H9 (cell line): Measurements from ENCODE around the gene CACNG8. TPM values are rescaled to one million over a fixed set of nuclear protein-coding genes. Genes with fewer than 3 reads are reported as not detected.

Source experiments
- DNase-seq: peaks from one replicate; pipeline ENCODE4 v3.0.0-alpha.2; 2017
- H2AFZ ChIP-seq: one replicate; pipeline ENCODE4 v1.6.1; 2013; ENCODE audit warnings: mild to moderate bottlenecking, low read length, control low read depth, moderate library complexity
- H2AK5ac ChIP-seq: 2 replicates; pipeline ENCODE4 v1.6.1; 2013; ENCODE audit warnings: low read length, control low read depth, mixed read lengths; ENCODE audit not compliant: insufficient read length
- H2BK120ac ChIP-seq: one replicate; pipeline ENCODE4 v1.6.1; 2013; ENCODE audit warnings: low read depth, mild to moderate bottlenecking, low read length, control low read depth, inconsistent platforms; ENCODE audit not compliant: poor library complexity, severe bottlenecking
- H2BK12ac ChIP-seq: 2 replicates; pipeline ENCODE4 v1.6.1; 2013; ENCODE audit warnings: low read length, control low read depth, mixed read lengths, low read depth; ENCODE audit not compliant: insufficient read length
- H2BK15ac ChIP-seq: 2 replicates; pipeline ENCODE4 v1.6.1; 2013; ENCODE audit warnings: low read depth, low read length, control low read depth
- H2BK20ac ChIP-seq: one replicate; pipeline ENCODE4 v1.6.1; 2013; ENCODE audit warnings: low read depth, mild to moderate bottlenecking, low read length, control low read depth, inconsistent platforms; ENCODE audit not compliant: poor library complexity, severe bottlenecking
- H2BK5ac ChIP-seq: 2 replicates; pipeline ENCODE4 v1.6.1; 2013; ENCODE audit warnings: low read length, control low read depth, mixed read lengths; ENCODE audit not compliant: insufficient read length
- H3K14ac ChIP-seq: 2 replicates; pipeline ENCODE4 v1.6.1; 2013; ENCODE audit warnings: low read length, control low read depth; ENCODE audit not compliant: insufficient read depth
- H3K18ac ChIP-seq: 2 replicates; pipeline ENCODE4 v1.6.1; 2013; ENCODE audit warnings: low read depth, mild to moderate bottlenecking, mixed read lengths, low read length, control low read depth; ENCODE audit not compliant: insufficient read length
- H3K23ac ChIP-seq: 2 replicates; pipeline ENCODE4 v1.6.1; 2013; ENCODE audit warnings: low read length, control low read depth, mixed read lengths, low read depth; ENCODE audit not compliant: insufficient read length
- H3K23me2 ChIP-seq: 2 replicates; pipeline ENCODE4 v1.6.1; 2013; ENCODE audit warnings: low read depth, mild to moderate bottlenecking, mixed read lengths, low read length, control low read depth; ENCODE audit not compliant: insufficient read length, poor library complexity, severe bottlenecking
- H3K27ac ChIP-seq: 2 replicates; pipeline ENCODE4 v1.5.1; 2013; ENCODE audit warnings: low read length, control low read depth, mixed read lengths, low read depth; ENCODE audit not compliant: insufficient read length
- H3K27me3 ChIP-seq: 2 replicates; pipeline ENCODE4 v1.6.1; 2013; ENCODE audit warnings: low read length, control low read depth, inconsistent platforms; ENCODE audit not compliant: insufficient read depth
- H3K4ac ChIP-seq: 2 replicates; pipeline ENCODE4 v1.6.1; 2013; ENCODE audit warnings: low read depth, mild to moderate bottlenecking, control low read depth, inconsistent platforms, low read length, moderate library complexity
- H3K4me1 ChIP-seq: 2 replicates; pipeline ENCODE4 v1.6.1; 2013; ENCODE audit warnings: low read length, control low read depth, inconsistent platforms; ENCODE audit not compliant: insufficient read depth
- H3K4me2 ChIP-seq: 2 replicates; pipeline ENCODE4 v1.6.1; 2013; ENCODE audit warnings: low read length, control low read depth, mixed read lengths; ENCODE audit not compliant: insufficient read length, insufficient read depth
- H3K56ac ChIP-seq: 2 replicates; pipeline ENCODE4 v1.6.1; 2013; ENCODE audit warnings: low read depth, mild to moderate bottlenecking, mixed read lengths, low read length, control low read depth; ENCODE audit not compliant: insufficient read length
- H3K79me1 ChIP-seq: 2 replicates; pipeline ENCODE4 v1.6.1; 2013; ENCODE audit warnings: low read depth, mild to moderate bottlenecking, moderate library complexity, low read length, control low read depth, inconsistent platforms; ENCODE audit not compliant: insufficient read depth, poor library complexity, severe bottlenecking
- H3K79me2 ChIP-seq: 2 replicates; pipeline ENCODE4 v1.6.1; 2013; ENCODE audit warnings: low read length, control low read depth, inconsistent platforms; ENCODE audit not compliant: insufficient read depth
- H3K9ac ChIP-seq: 2 replicates; pipeline ENCODE4 v1.6.1; 2013; ENCODE audit warnings: low read length, control low read depth, mixed read lengths; ENCODE audit not compliant: insufficient read length; ENCODE audit errors: extremely low read depth
- H3K9me3 ChIP-seq: one replicate; pipeline ENCODE4 v1.6.1; 2013; ENCODE audit warnings: low read depth, low read length, inconsistent platforms; ENCODE audit not compliant: control insufficient read depth
- H3T11ph ChIP-seq: one replicate; pipeline ENCODE4 v1.6.1; 2013; ENCODE audit warnings: mild to moderate bottlenecking, low read length, control low read depth, inconsistent platforms
- H4K20me1 ChIP-seq: one replicate; pipeline ENCODE4 v1.6.1; 2013; ENCODE audit not compliant: control insufficient read depth, insufficient read length, insufficient read depth
- H4K5ac ChIP-seq: 2 replicates; pipeline ENCODE4 v1.6.1; 2013; ENCODE audit warnings: low read depth, mild to moderate bottlenecking, mixed read lengths, low read length, control low read depth; ENCODE audit not compliant: insufficient read length
- H4K8ac ChIP-seq: replicated peaks from 2 replicates; pipeline ENCODE4 v1.6.1; 2013; ENCODE audit warnings: low read length, control low read depth, mixed read lengths, low read depth; ENCODE audit not compliant: insufficient read length
- H4K91ac ChIP-seq: 2 replicates; pipeline ENCODE4 v1.6.1; 2013; ENCODE audit warnings: low read depth, mild to moderate bottlenecking, moderate library complexity, mixed read lengths, low read length, control low read depth; ENCODE audit not compliant: insufficient read length
- H3K27ac Mint-ChIP-seq, 3 experiments: 2 replicates in 2 of 3; 3 replicates in 1 of 3; pipeline ENCODE4 v1.8.0; 2020 to 2021; ENCODE audit warnings: mixed read lengths in 3 of 3, mild to moderate bottlenecking in 1 of 3, moderate library complexity in 1 of 3
- H3K27me3 Mint-ChIP-seq: 2 replicates; pipeline ENCODE4 v1.8.0; 2021; ENCODE audit warnings: low read depth, mild to moderate bottlenecking, moderate library complexity, mixed read lengths
- H3K36me3 Mint-ChIP-seq, 3 experiments: 2 replicates in 2 of 3; 3 replicates in 1 of 3; pipeline ENCODE4 v1.8.0; 2020 to 2021; ENCODE audit warnings: low read depth in 3 of 3, mixed read lengths in 3 of 3; ENCODE audit not compliant: insufficient read depth in 1 of 3
- H3K4me1 Mint-ChIP-seq, 2 experiments: 2 replicates each; pipeline ENCODE4 v1.8.0; 2020; ENCODE audit warnings: mixed read lengths in 2 of 2
- H3K4me3 Mint-ChIP-seq, 2 experiments: 2 replicates in 1 of 2; 3 replicates in 1 of 2; pipeline ENCODE4 v1.8.0; 2020 to 2021; ENCODE audit warnings: mild to moderate bottlenecking in 2 of 2, mixed read lengths in 2 of 2, moderate library complexity in 1 of 2
- H3K9me3 Mint-ChIP-seq, 2 experiments: 2 replicates in 1 of 2; 3 replicates in 1 of 2; pipeline ENCODE4 v1.8.0; 2020; ENCODE audit warnings: mild to moderate bottlenecking in 2 of 2, mixed read lengths in 2 of 2, moderate library complexity in 1 of 2
- WGBS: extraction: QIAGEN DNeasy Blood & Tissue Kit; methylation state at CpG from one replicate; pipeline ENCODE4 v1.1.7; 2013; ENCODE audit warnings: missing lambda C conversion rate, low lambda C conversion rate, mixed read lengths; ENCODE audit not compliant: insufficient read length; ENCODE audit errors: extremely low coverage; 5-methylcytosine and 5-hydroxymethylcytosine counted together
- total RNA-seq: library from RNA; stranded (reverse); gene quantifications from 2 replicates; pipeline ENCODE4 v1.2.1, GENCODE V29; 2021
- TF ChIP-seq, protein P1 (sequence below): fragments of 200-600 bp; sonication (generic); conservative IDR thresholded peaks from 3 replicates; pipeline ENCODE4 v1.8.0; 2021; ENCODE audit warnings: antibody characterized with exemption, mild to moderate bottlenecking

Gene CACNG8
- total RNA-seq, 1 experiment from 2014 or later = 7.1 TPM

DNA sequence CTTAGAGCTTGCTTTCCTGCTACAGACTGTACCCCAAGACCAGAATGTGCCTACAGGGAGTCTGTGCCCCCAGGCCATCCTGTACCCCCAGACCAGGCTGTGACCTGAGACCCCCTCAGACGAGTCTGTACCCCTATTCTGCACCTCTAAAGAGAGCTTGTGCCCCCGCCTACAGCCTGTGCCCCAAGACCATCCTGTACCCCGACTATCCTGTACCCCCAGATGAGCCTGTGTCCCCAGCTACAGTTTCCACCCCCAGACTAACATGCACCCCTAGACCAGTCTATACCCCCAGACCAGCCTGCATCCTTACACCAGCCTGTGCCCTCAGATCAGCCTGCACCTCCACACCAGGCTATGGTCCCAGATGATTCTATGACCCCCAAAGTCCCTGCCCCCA, 30.7 kb downstream of the CACNG8 start:
- Histone ChIP-seq H3K4me1 (no peaks in the 10 kb centered on the region), H3K27ac (no peak overlapping the region), H4K91ac (no peak overlapping the region), H3K23me2 (peaks cover 5% of the 10 kb centered on the region), H2BK20ac (no peak overlapping the region), H4K8ac (no peak overlapping the region), H3K14ac (no peak overlapping the region), H3T11ph (no peak overlapping the region), H3K18ac (no peak overlapping the region), H3K79me2 (no peaks in the 10 kb centered on the region), H3K4ac (no peak overlapping the region), H3K23ac (no peak overlapping the region), H4K20me1 (no peaks in the 10 kb centered on the region), H3K4me2 (no peak overlapping the region), H4K5ac (no peak overlapping the region), H3K56ac (no peak overlapping the region), H2AK5ac (no peak overlapping the region), H2BK12ac (no peak overlapping the region), H2AFZ (no peak overlapping the region), H3K27me3 (no peaks in the 10 kb centered on the region; the same call in 1 of the 2 replicates), H2BK15ac (no peak overlapping the region), H2BK120ac (no peak overlapping the region), H3K9me3 (no peaks in the 10 kb centered on the region), H2BK5ac (no peak overlapping the region), H3K79me1 (no peaks in the 10 kb centered on the region), H3K9ac (no peak overlapping the region)
- H3K27me3 Mint-ChIP-seq = peaks cover 63% of the 10 kb centered on the region
- peaks cover 15 to 28% of the 10 kb centered on the region in 2 experiments for H3K4me1 Mint-ChIP-seq
- TF ChIP-seq, protein P1, sequence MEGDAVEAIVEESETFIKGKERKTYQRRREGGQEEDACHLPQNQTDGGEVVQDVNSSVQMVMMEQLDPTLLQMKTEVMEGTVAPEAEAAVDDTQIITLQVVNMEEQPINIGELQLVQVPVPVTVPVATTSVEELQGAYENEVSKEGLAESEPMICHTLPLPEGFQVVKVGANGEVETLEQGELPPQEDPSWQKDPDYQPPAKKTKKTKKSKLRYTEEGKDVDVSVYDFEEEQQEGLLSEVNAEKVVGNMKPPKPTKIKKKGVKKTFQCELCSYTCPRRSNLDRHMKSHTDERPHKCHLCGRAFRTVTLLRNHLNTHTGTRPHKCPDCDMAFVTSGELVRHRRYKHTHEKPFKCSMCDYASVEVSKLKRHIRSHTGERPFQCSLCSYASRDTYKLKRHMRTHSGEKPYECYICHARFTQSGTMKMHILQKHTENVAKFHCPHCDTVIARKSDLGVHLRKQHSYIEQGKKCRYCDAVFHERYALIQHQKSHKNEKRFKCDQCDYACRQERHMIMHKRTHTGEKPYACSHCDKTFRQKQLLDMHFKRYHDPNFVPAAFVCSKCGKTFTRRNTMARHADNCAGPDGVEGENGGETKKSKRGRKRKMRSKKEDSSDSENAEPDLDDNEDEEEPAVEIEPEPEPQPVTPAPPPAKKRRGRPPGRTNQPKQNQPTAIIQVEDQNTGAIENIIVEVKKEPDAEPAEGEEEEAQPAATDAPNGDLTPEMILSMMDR = no peak
- no CpG with 5 or more reads among the region's 3 CpGs for WGBS
- no peaks in the 10 kb centered on the region; a peak in 1 of 5 replicates for H3K9me3 Mint-ChIP-seq
- no peak overlapping the region for H3K27ac Mint-ChIP-seq
- no peak for DNase-seq
- H3K4me3 Mint-ChIP-seq = 0 out of 5 replicates have a peak overlapping the region, but pooled peaks of 1 of the 2 experiments have one; percentile 9
- H3K36me3 Mint-ChIP-seq = no peaks in the 10 kb centered on the region; a peak in 1 of 7 replicates
